Measurements from ENCODE around the gene DBH. TPM values are rescaled to one million over a fixed set of nuclear protein-coding genes. Genes with fewer than 3 reads are reported as not detected.

DBH gene
- total RNA-seq, 1 donor from 2014 or later: not detected

GRCh38 chr9:133609311-133610098, 26.7 kb upstream of the DBH start, which contains the start of gene FAM163B:
FAM163B (minus strand) TSS chr9:133609389; CDS start chr9:133580223, 29,166 bp downstream.
- no peak for TF ChIP-seq CTCF (IDR thresholded peaks at IDR 0.05; ENCODE audit: insufficient read depth, low read length, severe bottlenecking)
- DNase-seq (ENCODE audit: low read depth) (no peak), FAIRE-seq (no peak)
- Histone ChIP-seq H3K4me3 (ENCODE audit: low read depth, low read length) (no peak within 1 kb of the TSS), H3K36me3 (ENCODE audit: control insufficient read depth, insufficient read depth, low read length) (no peaks in the 10 kb centered on the region), H3K27me3 (ENCODE audit: control insufficient read depth, insufficient read depth, low read length) (peaks cover 14% of the 10 kb centered on the region)

- Histone ChIP-seq H3K27me3 (ENCODE audit: control insufficient read depth, insufficient read depth, low read length) (peaks cover 16% of the 10 kb centered on the region), H3K36me3 (ENCODE audit: control insufficient read depth, insufficient read depth, low read length) (no peaks in the 10 kb centered on the region), H3K4me3 (ENCODE audit: low read depth, low read length) (no peak overlapping the region)
- no peak for DNase-seq (ENCODE audit: low read depth)
- FAIRE-seq: no peak
- TF ChIP-seq CTCF (IDR thresholded peaks at IDR 0.05; ENCODE audit: insufficient read depth, low read length, severe bottlenecking): no peak
Measured at GRCh38 chr9:133610845-133611244, 25.3 kb upstream of the DBH start.

DNA sequence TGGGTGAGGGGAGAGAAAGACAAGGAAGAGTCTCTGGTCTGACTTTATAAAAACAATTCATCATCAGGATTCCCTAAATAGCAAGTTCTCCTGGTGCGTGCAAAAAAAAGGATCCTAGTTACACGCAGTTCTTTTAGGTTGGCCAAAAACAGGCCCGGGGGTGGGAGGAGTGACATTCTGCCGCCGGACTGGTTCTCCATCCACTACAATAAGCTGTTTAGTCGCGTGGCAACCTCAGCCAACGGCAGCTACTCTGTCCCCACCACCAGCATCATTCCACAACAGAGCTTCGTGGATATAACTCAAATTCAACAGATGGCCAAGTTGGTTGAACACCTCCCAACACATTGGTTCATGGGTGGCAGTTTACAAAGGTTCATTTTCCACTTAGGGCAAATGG, 24.1 kb upstream of the DBH start:
- no peak for FAIRE-seq
- Histone ChIP-seq H3K36me3 (ENCODE audit: control insufficient read depth, insufficient read depth, low read length) (no peaks in the 10 kb centered on the region), H3K4me3 (ENCODE audit: low read depth, low read length) (no peak overlapping the region), H3K27me3 (ENCODE audit: control insufficient read depth, insufficient read depth, low read length) (peaks cover 14% of the 10 kb centered on the region)
- DNase-seq (ENCODE audit: low read depth): no peak
- TF ChIP-seq CTCF (IDR thresholded peaks at IDR 0.05; ENCODE audit: insufficient read depth, low read length, severe bottlenecking): no peak

GRCh38 chr9:133612816-133613215, 23.3 kb upstream of the DBH start:
- H3K4me3 ChIP-seq (ENCODE audit: low read depth, low read length): no peak overlapping the region
- no peak for TF ChIP-seq CTCF (IDR thresholded peaks at IDR 0.05; ENCODE audit: insufficient read depth, low read length, severe bottlenecking)
- DNase-seq (ENCODE audit: low read depth) (no peak), FAIRE-seq (no peak)
- no peaks in the 10 kb centered on the region for H3K36me3 ChIP-seq (ENCODE audit: control insufficient read depth, insufficient read depth, low read length)
- peaks cover 15% of the 10 kb centered on the region for H3K27me3 ChIP-seq (ENCODE audit: control insufficient read depth, insufficient read depth, low read length)

DNA sequence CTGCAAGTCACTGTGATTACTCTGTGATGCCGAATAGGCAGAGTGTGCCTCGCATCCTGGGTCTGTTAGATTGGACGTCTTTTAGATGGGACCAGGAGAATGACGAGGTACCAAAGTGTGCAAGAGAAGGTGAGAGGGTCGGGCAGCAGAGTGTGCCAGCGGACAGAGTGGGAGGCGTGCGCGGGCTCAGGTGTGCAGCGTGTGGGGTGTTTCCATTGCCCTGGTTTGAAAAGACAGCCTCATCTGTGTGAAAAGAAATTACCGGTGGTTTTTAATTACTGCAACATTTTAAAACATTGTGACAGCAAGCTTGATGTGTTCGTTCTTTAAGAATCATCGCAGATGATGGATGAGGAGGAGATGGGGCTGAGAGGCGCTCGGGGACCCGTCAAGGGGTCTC, 22.7 kb upstream of the DBH start:
- FAIRE-seq (no peak), DNase-seq (ENCODE audit: low read depth) (no peak)
- H3K36me3 ChIP-seq (ENCODE audit: control insufficient read depth, insufficient read depth, low read length): no peaks in the 10 kb centered on the region
- H3K4me3 ChIP-seq (ENCODE audit: low read depth, low read length): no peak overlapping the region
- peaks cover 13% of the 10 kb centered on the region for H3K27me3 ChIP-seq (ENCODE audit: control insufficient read depth, insufficient read depth, low read length)
- no peak for TF ChIP-seq CTCF (IDR thresholded peaks at IDR 0.05; ENCODE audit: insufficient read depth, low read length, severe bottlenecking)

DNA sequence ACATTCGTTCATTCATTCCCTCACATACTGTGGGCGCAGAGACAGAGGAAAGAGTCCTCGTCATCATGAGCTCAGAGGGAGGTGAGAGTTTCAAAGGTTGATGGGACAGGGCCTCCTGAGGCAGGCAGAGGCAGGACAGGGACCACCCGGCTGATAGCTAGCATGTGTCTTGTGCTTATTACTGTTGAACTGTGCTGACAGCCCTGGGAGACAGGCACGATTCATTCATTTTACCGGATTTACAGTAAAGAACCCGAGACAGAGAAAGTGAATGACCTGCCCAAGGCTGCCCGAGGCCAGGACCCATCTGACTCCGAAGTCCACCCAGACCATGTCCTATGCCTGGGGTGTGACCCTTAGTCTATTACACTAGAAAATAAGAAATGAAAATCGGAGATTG, 22.1 kb upstream of the DBH start:
- no peak overlapping the region for H3K4me3 ChIP-seq (ENCODE audit: low read depth, low read length)
- no peaks in the 10 kb centered on the region for H3K36me3 ChIP-seq (ENCODE audit: control insufficient read depth, insufficient read depth, low read length)
- no peak for DNase-seq (ENCODE audit: low read depth)
- peaks cover 9% of the 10 kb centered on the region for H3K27me3 ChIP-seq (ENCODE audit: control insufficient read depth, insufficient read depth, low read length)
- TF ChIP-seq CTCF (IDR thresholded peaks at IDR 0.05; ENCODE audit: insufficient read depth, low read length, severe bottlenecking): no peak
- no peak for FAIRE-seq
